Adrenal gland (tissue), 5 donors: Measurements from ENCODE around the gene VARS1.

Experiments used
- POLR2A ChIP-seq, 2 donors: fragments of 450-650 bp; IDR thresholded peaks; one replicate each; pipeline ENCODE4 v1.6.1; 2017; ENCODE audit warnings: antibody characterized with exemption in 2 of 2, mild to moderate bottlenecking in 2 of 2, moderate library complexity in 1 of 2
- TF ChIP-seq, protein P1 (sequence below), 6 experiments: fragments of 450-650 bp in 4 of 6; fragments of 200-600 bp in 2 of 6; sonication (generic) in 1 of 6; IDR thresholded peaks; 1 replicate in 5 of 6; 2 replicates in 1 of 6; pipeline versions ENCODE4 v1.5.1 to v1.8.0; 2016 to 2021; ENCODE audit warnings: antibody characterized with exemption in 6 of 6, mild to moderate bottlenecking in 2 of 6, moderate library complexity in 1 of 6
- donor health status: DM: no; HTN: no; CAD: no.

DNA sequence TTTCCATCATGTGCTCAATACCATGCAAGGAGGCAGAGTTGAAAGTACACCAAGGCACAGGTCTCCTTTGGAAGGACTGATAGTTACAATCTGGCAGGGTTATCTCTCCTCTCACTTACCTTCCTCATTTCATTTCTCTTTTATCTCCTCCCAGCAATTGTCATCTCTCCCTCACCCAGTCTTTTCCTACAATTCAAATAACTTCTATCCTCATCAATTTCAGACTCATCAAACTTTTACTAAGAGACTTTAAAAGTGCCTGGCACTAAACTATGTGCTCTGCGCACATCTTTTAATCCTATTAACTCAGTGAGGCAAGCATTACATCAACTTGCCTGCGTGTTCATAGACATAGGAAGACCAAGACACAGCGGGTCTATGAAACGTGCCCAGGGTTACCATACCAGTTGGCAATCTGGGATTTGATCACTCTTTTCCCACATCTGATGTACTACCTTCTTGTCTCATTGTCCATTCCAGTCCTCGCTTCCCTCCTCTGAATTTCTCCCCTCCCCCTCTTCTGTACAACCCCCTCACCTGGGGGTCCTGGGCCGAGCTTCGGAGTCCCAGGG is 1.2 kb downstream of the VARS1 start:
- TF ChIP-seq, protein P1, sequence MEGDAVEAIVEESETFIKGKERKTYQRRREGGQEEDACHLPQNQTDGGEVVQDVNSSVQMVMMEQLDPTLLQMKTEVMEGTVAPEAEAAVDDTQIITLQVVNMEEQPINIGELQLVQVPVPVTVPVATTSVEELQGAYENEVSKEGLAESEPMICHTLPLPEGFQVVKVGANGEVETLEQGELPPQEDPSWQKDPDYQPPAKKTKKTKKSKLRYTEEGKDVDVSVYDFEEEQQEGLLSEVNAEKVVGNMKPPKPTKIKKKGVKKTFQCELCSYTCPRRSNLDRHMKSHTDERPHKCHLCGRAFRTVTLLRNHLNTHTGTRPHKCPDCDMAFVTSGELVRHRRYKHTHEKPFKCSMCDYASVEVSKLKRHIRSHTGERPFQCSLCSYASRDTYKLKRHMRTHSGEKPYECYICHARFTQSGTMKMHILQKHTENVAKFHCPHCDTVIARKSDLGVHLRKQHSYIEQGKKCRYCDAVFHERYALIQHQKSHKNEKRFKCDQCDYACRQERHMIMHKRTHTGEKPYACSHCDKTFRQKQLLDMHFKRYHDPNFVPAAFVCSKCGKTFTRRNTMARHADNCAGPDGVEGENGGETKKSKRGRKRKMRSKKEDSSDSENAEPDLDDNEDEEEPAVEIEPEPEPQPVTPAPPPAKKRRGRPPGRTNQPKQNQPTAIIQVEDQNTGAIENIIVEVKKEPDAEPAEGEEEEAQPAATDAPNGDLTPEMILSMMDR (IDR thresholded peaks at IDR 0.05) = no peak
- TF ChIP-seq POLR2A (IDR thresholded peaks at IDR 0.05) = no peak
